MM.1S (cell line): Measurements from ENCODE around the gene NUDT5.

Experiments used
- CTCF ChIP-seq: fragments of 300-600 bp; sonication (generic); IDR thresholded peaks from 2 replicates; pipeline ENCODE4 v1.5.1; 2016; ENCODE audit warnings: antibody characterized with exemption, low read length, mixed read lengths
- EZH2 ChIP-seq: fragments of 300-600 bp; sonication (generic); optimal IDR thresholded peaks from 2 replicates; pipeline ENCODE3; 2017; ENCODE audit warnings: low read depth, mild to moderate bottlenecking, antibody characterized with exemption, low read length, mixed read lengths
- EZH2phosphoT487 ChIP-seq: fragments of 300-600 bp; sonication (generic); IDR thresholded peaks from 2 replicates; pipeline ENCODE4 v1.6.1; 2018; ENCODE audit warnings: antibody characterized with exemption, low read length

GRCh38 chr10:12201543-12201942 lies 5.9 kb upstream of the NUDT5 start:
- TF ChIP-seq CTCF: no peak
- TF ChIP-seq EZH2: no peak
- TF ChIP-seq EZH2phosphoT487: no peak
